Activated T-helper 1 cell treated with anti-CD3 and anti-CD28 coated beads, Interleukin-12 subunit alpha, Interleukin-12 subunit beta, Interleukin-2, Interleukin-4 antibody, amounts not matched to agents 30 ng/mL and 10 ng/mL and 1 ng/mL, durations not matched to agents 14 hours and 24 hours and 36 hours (primary cell): Measurements from ENCODE around the gene LIN52. TPM values are rescaled to one million over a fixed set of nuclear protein-coding genes. Genes with fewer than 3 reads are reported as not detected.

Experiments used
- DNase-seq: peaks from one replicate; pipeline ENCODE4 v3.0.0; 2021; ENCODE audit warnings: low spot score
- H3K27ac Mint-ChIP-seq: one replicate; pipeline ENCODE4 v1.8.0; 2021; ENCODE audit warnings: mild to moderate bottlenecking, mixed read lengths
- H3K27me3 Mint-ChIP-seq: one replicate; pipeline ENCODE4 v1.8.0; 2022; ENCODE audit warnings: mild to moderate bottlenecking, moderate library complexity, mixed read lengths; ENCODE audit not compliant: insufficient read depth
- H3K36me3 Mint-ChIP-seq: one replicate; pipeline ENCODE4 v1.8.0; 2021; ENCODE audit warnings: low read depth, mixed read lengths
- H3K4me1 Mint-ChIP-seq: one replicate; pipeline ENCODE4 v1.8.0; 2021; ENCODE audit warnings: low read depth, mixed read lengths
- H3K4me3 Mint-ChIP-seq: one replicate; pipeline ENCODE4 v1.8.0; 2021; ENCODE audit warnings: mild to moderate bottlenecking, moderate library complexity, mixed read lengths
- H3K9me3 Mint-ChIP-seq: one replicate; pipeline ENCODE4 v1.8.0; 2021; ENCODE audit warnings: mixed read lengths
- intact Hi-C: fragments of 100-400 bp; cut with micrococcal nuclease; formaldehyde crosslinking; loops from one replicate; pipeline ENCODE4 v1.15.1; 2024
- total RNA-seq: library from RNA; stranded (reverse); gene quantifications from 2 replicates; pipeline ENCODE4 v1.2.3, GENCODE V29; 2022

LIN52 gene
- total RNA-seq, 1 donor from 2014 or later, result 17.2 TPM

DNA sequence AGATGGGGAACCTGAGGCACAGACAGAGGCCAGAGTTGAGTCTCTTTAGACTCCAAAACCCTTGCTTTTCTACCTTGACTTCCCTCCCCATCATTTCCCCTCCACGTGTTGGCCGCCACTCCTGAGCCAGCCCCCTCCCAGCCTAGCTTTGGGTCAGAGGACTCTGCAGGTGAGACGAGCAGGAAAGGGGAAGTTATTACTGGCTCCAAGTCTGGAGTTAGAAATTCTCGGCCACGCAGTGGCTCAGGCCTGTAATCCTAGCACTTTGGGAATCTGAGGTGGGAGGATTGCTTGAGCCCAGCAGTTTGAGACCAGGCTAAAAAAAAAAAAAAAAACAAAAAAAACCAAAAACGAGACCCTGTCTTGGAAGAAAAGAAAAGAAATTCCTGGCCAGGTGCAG lies 163.3 kb downstream of the LIN52 start:
- Mint-ChIP-seq H3K27ac (no peak overlapping the region), H3K27me3 (peaks cover 52% of the 10 kb centered on the region), H3K4me1 (peaks cover 7% of the 10 kb centered on the region), H3K9me3 (no peaks in the 10 kb centered on the region), H3K36me3 (no peaks in the 10 kb centered on the region), H3K4me3 (no peak overlapping the region)
- DNase-seq, result no peak
- intact Hi-C loops, result no loop called here

DNA sequence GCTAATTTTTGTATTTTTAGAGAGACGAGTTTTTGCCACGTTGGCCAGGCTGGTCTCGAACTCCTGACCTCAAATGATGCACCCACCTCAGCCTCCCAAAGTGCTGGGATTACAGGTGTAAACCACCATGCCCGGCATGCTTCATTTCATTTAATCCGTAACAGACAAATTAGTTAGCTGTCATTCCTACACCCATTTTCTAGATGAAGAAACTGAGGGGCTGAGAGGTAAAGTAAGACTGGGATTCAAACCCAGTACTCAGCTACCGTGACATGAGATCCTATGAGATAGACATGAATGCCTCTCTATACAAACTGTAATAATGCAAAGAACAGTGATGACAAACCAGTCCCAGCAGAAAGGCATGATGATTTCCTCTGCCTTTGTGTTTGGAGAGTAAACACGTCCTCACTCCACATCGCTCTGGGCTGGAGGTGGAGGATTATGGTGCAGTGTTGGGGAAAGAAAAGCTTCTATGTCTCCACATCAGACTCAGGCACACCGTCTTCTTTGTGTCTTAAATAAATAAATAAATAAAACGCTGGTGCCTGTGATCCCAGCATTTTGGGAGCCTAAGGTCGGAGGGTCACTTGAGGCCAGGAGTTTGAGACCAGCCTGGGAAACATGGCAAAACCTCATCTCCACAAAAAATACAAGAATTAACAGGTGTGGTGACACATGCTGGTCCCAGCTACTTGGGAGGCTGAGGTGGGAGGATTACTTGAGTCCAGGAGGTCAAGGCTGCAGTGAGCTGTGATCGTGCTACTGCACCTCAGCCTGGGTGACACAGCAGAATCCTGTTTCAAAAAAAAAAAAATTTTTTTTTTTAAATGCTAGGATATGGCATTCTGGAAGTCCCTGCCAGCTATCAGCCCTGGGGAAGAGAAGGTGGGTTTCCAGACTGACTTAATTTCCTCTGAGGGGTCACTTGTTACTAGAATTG lies 164.9 kb downstream of the LIN52 start:
- intact Hi-C loops, result no loop called here
- H3K27me3 Mint-ChIP-seq, result peaks cover 43% of the 10 kb centered on the region
- H3K4me3 Mint-ChIP-seq, result no peak overlapping the region
- no peak overlapping the region for H3K27ac Mint-ChIP-seq
- peaks cover 7% of the 10 kb centered on the region for H3K4me1 Mint-ChIP-seq
- H3K9me3 Mint-ChIP-seq, result no peaks in the 10 kb centered on the region
- H3K36me3 Mint-ChIP-seq, result no peaks in the 10 kb centered on the region
- DNase-seq, result no peak

Other genes with a start within 250 kb of the LIN52 start
- gene PTGR2, start 233.1 kb upstream of the LIN52 start, total RNA-seq, result 1.2 and 2.0 TPM in 2 replicates
- 70.1 and 71.8 TPM in 2 replicates for gene ZNF410, start 198.1 kb upstream of the LIN52 start, total RNA-seq
- gene FAM161B, start 134.9 kb upstream of the LIN52 start, total RNA-seq, result 0.76 and 0.83 TPM in 2 replicates
- 17.9 and 19.2 TPM in 2 replicates for gene COQ6, start 134.7 kb upstream of the LIN52 start, total RNA-seq
- gene ENTPD5, start 65.7 kb upstream of the LIN52 start, total RNA-seq, result 10.7 and 12.2 TPM in 2 replicates
- 0.51 and 0.88 TPM in 2 replicates for gene BBOF1, start 65.6 kb upstream of the LIN52 start, total RNA-seq
- gene ALDH6A1, start 503 bp upstream of the LIN52 start, total RNA-seq, result 10.8 and 11.0 TPM in 2 replicates
- gene VSX2, start 154.5 kb downstream of the LIN52 start, total RNA-seq, result not detected in 2 replicates
- 38.8 and 44.4 TPM in 2 replicates for gene ABCD4, start 218.0 kb downstream of the LIN52 start, total RNA-seq